Ammon's horn (tissue), 1 donor: ENCODE measurements around the gene SCN4A.

Source experiments
- DNase-seq: peaks from one replicate; pipeline ENCODE4 v3.0.0-alpha.2; 2016; ENCODE audit warnings: low spot score

The SCN4A gene

GRCh38 chr17:64001763-64002529, 29.2 kb upstream of the SCN4A start:
- no peak for DNase-seq

GRCh38 chr17:64001091-64001579, 28.4 kb upstream of the SCN4A start:
- DNase-seq = no peak

- DNase-seq = no peak
Measured at GRCh38 chr17:63999680-64000531, 27.2 kb upstream of the SCN4A start.

DNA sequence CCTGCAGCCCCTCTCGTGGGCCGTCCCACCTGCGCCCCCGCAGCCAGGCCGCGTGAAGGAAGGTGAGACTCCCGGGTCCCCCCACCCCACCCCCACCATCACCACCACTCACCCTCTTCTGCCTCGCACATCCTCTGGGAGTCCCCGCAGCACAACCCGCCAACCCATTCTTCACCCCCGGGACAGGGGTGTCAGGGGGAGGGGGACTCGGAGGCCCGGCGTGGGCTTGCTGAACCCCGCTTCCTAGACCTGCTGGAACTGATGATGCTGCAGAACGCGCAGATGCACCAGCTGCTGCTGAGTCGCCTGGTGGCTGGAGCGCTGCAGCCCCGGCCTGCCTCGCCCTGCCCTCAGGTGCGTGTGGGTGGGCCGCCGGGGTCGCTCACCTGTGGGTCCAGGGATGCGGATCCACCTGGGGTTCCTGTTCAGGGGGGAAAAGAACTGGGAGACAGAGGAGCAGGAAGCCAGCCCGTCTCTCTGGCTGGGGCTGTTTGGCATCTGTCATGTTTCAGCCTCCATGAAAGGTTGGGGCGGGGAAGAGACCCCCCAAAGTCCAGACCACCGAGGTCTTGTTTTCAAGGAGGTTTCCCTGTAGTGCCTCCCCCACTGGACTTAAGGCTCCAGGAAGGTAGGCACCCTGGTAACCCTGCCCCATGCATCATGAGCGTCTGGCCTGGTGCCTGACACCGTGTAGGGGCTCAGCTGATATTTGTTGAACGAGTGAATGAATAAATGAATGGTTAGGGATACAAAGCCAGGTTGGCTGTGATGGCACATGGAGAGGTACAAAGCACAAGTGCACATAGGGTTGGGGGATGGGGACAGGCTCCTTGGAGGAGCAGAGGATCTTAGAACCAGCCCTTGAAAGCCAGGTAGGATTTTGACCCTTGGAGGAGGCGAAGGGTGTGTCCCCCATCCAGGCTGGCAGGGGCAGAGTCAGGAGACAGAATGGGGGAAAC, 26.3 kb upstream of the SCN4A start:
- DNase-seq = no peak

DNA sequence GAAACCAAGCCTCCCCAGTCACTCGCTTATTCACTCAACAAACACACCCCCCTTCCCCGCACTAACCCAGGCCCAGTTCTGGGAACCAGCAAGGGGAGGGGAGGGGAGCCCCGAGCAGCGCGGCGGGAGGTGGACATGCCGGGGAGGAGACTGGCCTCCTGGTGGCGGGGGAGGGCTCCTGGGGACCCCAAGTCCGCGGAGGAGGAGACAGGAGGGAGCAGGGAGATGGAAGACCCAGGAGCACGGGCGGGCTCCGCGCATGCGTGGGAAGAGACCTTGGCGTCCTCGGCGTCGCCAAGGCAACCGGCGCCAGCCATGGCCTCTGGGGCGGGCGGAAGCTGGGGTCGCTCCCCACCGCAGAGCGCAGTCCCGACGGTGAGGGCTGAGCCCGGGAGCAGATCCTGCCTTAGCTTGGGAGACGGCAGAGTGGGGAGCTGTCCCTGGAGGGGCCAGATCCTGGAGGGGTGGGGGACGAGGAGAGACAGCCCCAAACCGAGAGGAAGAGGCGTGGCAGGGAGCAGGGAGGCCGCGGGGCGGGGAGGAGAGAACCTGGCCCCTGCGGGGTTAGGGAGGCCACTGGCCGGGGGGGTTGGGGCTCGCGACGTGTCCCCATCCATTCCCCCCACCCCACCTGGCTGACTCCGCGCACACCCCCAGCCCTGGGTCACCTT, 25.5 kb upstream of the SCN4A start, which contains the start of gene PRR29:
PRR29 (plus strand) TSS at position 302 of the 671 bp plus-strand sequence; CDS start at position 316, 14 bp downstream.
- peak; percentile 66 for DNase-seq

DNA sequence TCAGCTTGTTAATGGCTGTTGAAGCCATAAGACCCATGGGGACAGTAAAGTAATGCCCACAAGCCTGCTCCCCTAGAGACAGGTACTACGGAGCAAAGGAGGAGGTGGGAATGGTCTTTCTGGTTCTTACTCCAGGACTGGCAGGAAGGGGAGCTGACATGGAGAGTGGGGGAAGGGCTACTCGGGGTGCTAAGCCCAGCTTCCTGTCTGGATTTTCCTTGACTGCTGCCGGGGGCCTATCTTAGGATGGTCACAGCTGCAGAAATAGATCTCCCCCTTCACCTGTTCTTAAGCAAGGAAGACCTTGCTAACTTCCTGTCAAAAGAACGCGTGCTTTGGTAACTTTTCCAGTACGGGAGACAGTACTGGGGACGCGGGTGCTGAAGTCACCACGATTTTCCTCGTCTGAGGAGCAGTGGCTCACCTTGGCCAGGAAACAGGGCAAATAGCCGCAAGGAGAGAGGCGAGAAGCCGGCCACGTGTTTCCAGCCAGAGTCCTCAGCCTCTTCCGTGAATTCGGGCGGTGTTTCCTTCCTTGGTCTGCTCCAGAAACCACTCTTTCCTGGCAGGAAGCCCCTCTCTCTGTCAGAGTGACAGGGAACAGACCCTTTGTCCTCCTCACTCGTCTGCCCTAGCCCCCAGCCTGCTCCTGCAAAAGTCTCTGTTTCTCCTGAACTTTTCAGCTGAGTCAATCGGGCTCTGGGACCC, 24.8 kb upstream of the SCN4A start:
- no peak for DNase-seq

DNA sequence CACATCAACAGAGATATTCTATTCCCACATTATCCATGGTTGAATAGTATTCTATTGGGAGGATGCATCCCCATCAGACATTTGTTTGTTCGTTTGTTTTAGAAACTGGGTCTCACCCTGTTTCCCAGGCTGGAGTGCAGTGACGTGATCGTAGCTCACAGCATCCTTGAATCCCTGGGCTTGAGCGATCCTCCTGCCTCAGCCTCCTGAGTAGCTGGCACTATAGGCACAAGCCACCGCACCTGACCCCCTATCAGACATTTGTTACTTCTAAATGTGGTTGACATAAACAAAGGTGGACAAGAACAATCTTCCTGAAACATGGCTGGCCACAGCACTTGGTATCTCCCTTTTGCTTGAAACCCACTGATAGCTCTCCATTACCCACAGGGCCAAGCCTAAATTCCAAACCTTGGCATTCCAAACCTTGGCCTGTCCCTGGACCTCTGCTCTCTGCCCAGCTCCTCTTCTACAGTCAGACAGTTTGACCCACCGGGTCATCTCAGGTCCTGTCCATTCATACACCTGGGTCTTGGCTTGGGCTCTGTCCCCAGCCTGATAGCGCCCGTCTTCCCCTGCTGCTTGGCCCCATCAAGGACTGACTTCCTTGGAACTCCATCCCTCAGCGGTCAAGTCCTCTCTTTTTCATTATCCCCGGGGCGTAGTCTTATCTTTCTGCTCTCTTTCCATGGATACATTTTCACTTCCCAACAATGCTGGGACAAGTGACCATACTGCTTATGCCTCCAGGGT, 23.9 kb upstream of the SCN4A start:
- no peak for DNase-seq

DNA sequence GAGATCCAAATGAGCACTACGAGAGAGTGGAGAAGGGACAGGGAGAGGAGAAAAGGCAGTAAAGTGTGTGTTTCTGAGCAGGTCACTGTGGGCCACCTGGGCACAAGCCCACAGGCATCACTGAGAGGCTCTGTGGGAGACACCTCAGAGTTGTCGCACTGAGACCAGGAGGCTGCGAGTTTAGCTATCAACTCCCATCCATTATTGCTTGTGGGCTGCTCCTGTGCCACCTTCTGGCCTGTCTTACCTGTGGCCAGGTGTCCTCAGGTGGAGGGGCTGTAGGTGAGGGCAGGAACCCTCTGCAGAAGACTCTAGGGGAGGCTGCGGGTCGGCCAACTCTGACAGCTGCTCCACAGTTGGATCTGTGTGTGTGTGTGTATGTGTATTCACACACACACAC, 22.9 kb upstream of the SCN4A start:
- no peak for DNase-seq

GRCh38 chr17:63993368-63993985, 20.8 kb upstream of the SCN4A start:
- DNase-seq = no peak

DNA sequence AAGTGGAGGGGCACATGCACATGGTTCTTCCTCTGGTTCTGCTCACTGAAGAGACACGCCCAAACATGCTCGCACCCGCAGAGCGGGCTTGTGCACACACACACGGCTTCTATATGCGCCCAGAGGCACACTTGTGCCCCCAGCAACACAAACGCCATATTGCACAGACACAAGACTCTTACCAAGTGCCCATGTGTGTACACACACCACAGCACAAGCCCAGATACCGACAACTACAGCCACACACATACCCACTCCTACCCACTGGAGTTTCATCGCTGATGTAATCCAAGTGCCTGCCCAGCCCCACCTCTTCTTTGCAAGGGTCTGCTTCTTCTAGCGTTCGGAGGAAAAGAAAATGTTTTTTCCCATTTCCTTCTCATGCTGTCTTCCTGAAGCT, 18.9 kb upstream of the SCN4A start:
- no peak for DNase-seq

DNA sequence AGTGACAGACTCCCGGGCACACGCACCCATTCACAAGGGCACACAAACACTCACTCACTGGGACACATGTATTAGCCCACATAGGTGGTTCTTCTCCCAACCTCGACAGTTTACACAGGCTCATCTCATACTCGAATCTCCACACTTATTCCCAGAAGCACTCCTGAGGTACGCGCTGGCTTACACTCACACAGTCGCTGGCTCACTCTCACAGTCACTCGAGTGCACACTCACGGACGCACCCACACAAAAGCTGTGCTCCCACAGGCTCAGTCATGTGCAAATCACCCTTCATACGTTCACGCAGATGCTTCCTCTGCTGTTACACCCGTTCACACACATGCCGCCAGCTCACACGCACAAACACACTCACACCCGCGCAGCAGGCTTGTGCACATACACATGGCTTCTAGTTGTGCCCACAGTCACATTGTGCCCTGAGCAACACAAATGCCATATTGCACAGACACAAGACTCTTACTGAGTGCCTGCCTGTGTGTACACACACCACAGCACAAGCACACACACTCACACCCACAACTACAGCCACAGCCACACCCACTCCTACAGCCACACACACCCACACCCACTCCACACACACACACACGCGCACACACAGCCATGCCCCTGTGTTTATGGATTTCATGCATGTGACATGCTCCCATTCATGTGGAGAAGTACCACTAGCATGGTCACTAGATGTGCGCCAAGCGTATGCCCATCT, 17.1 kb upstream of the SCN4A start:
- DNase-seq = no peak

GRCh38 chr17:63988741-63989621, 16.3 kb upstream of the SCN4A start:
- DNase-seq = no peak

- DNase-seq = no peak
Measured at GRCh38 chr17:63988127-63988478, 15.4 kb upstream of the SCN4A start.

- DNase-seq = no peak
Measured at GRCh38 chr17:63987221-63988126, 14.8 kb upstream of the SCN4A start.

DNA sequence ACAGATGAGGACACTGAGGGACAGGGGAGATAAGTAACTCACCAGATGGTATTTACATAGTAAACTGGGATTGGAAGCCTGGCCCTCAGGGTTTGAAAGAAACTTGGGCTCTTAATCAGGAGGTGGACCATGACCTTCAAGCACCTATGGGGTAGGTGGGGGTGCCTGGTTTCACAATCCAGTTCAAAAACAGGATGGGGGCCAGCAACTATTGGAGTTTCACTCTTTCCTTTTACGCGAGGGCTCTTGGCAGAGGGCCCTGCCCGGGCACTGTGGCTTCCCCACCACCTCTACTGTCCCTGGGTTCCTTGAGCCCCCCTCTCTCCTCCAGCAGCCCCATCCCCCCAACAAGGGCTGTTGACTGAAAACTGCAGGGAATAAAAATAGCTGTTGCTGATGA, 14.1 kb upstream of the SCN4A start:
- no peak for DNase-seq

- no peak for DNase-seq
Measured at GRCh38 chr17:63985387-63986140, 12.8 kb upstream of the SCN4A start.
